ENCODE results near the gene NAA20.

The NAA20 gene

GRCh38 chr20:20020908-20021307 is 3.7 kb downstream of the NAA20 start:
- DNase-seq = no peak

DNA sequence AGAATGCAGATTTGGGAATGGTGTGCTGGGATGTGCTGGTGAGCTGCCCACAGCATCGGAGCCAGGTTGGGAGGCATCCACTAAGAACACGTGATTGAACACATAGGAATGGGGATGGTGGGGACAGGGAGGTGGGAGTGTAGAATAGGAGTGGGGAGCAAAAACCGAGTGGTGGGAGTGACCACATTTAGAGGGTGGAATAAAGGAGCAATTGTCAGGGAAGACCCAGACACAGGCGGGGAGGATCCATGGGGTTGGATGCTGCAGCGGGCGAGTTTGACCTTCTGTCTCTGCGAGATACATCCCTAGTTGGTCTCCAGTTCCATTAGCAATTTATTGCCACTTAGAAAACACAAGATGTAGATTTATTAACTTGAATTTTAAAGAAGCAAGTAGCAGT is 4.7 kb downstream of the NAA20 start:
- no peak for DNase-seq

- DNase-seq = no peak
These were observed 5.3 kb downstream of the NAA20 start for GRCh38 chr20:20022498-20022897.

- no peak for DNase-seq
These were observed 6.2 kb downstream of the NAA20 start for GRCh38 chr20:20023395-20023794.

DNA sequence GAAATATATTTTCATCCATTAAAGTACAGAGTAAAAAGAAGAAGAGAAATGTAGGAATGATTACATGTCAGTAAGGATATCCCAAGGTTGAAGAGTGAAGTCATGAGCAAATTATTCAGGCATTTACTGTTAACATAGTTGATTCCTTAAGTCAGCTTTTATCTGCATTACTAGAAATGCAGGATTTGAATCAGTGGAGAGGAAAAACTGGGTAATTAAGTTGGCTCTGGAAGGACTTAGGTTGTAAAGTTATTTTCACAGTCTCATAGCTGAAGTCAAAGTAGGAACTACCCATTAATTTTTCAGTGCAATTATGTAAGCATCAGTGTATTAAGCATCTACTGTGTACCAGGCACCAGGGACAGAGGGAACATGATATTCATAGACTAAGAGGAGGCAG is 7.8 kb downstream of the NAA20 start:
- no peak for DNase-seq

- DNase-seq = no peak
These were observed 10.1 kb downstream of the NAA20 start for GRCh38 chr20:20027284-20027683.

DNA sequence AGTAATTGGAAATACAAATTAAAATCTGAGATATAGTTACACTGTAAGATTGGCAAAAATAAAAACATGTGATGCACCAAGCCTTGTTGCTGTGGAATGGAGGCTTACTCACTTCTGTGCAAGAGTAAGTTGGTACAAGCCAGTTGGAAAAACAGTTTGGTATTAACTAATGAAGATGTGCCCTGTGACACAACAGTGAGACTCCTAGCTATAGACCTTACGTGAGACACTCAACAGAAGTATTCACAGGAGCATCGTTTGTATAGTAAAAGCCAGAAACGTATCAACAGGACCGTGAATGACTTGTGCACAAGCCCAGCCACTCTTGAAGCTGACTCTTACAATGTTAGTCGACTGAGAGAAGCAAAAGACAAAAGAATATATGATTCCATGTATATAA is 14.6 kb downstream of the NAA20 start:
- DNase-seq = no peak

- DNase-seq = no peak
These were observed 17.3 kb downstream of the NAA20 start for GRCh38 chr20:20034486-20034885.

DNA sequence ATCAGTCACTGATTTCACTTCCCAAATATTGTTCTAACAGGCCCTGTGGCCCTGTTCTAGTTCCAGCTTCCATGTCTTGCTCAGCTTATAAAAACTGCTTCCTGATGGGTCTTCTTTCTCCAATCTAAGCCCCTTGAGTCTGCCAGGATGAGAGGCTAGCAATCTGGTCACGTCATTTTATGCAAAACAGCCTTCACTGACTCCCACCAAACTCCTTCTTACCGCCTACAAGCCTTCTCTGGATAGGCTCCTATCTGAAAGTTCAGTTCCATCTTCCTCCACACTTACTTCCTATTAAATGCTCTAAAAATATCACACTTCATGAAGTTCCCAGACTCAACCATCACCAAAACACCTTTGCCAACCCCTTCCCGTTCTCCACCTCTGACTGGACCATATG is 19.6 kb downstream of the NAA20 start:
- DNase-seq = no peak

DNA sequence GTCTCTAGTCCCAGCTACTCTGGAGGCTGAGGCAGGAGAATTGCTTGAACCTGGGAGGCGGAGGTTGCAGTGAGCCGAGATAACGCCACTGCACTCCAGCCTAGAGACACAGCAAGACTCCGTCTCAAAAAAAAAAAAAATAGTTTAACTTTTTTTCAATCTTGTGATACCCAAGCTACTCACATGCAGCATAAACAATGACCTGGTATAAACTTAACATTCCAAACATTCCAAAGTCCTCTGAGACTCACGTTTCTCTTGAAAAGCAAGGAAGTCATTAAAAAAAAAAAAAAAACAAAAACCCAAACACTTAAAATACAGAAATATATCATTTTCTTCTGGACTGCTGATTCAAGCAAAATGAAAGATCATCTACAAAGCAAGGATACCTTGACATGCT is 20.8 kb downstream of the NAA20 start:
- no peak for DNase-seq

- DNase-seq = no peak
These were observed 21.4 kb downstream of the NAA20 start for GRCh38 chr20:20038586-20038985.

DNA sequence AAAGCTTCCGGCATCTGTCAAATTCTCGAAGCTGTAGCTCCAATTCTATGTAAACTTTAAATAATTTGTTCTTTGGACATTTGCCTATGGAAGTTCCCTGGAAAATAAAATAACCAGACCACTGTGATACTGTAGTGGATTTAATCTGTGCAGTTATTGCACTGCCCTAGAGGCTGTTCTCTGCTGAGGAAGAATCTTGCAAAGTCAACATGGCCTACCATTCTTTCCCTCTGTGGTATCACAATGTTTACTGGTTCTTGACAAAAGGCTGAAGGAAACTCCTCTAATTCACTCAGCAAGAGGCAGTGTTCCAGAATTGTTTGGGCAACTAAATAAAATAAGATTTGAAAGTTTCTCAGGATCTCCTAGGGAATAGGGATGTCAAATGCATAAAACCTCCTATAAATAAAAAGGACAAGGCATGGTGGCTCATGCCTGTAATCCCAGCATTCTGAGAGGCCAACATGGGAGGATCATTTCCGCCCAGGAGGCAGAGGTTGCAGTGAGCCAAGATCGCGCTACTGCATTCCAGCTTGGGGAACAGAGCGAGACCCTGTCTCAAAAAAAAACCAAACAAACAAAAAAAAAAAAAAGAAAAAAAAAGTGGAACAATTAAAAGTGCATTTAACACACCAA is 22.7 kb downstream of the NAA20 start:
- no peak for DNase-seq

DNA sequence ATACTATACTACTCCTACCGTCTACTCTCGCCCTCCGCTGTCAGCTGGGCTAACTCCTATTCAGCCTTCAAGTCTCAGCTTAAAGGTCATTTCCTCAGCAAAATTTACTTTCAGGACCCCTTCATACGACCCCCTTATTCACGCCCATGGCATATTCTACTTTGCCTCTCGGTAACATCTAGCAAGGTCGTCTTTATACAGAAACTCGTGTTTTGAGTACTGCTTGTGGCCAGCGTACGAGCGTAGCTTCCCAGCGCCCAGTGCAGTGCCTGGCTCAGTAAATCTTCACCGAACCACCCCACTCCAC is 34.6 kb downstream of the NAA20 start:
- no peak for DNase-seq

DNA sequence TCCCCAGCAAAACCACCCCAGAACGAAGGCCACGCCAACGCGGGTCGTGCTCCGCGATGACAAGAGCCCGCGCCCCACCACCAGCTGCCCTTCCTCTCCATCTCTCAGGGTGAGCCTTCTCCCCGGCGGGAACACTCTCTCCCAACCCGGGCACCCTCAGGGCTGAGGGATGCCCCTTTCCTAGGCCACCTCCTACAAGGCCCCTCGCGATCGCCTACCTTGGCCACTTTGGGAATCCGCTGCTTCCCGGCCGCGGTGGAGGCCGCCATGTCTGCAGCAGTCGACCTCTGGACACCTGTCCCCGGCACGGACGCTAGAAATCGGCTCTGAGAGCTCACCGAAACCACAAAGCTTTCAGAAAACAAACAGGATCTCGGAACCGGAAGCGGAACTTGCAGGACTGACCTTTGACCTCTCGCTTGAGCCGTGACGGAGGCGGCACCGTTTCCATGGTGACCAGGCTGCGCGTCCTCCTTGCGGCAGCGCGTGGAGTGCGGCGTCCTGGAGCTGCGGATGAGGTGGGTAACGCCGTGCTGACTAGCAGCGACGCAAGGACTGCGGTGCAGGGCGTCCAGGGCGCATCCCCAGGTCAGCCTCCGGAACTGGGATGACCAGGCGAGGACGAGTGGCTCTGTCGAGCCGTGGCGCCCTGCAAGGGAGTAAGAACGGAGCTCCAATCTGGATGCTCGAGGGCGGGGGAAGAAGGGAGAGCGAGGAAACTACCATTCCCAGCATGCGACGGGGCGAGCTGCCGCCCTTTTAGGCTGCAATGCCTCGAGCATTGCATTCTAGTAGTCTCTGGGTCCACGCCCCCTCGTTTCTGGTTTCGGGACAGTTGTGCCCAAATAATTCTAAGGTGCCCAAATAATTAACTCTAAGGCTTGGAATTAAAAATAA is 35.2 kb downstream of the NAA20 start, which contains the start of the genes CFAP61 and CRNKL1:
TSS of gene CFAP61 (plus strand) at position 459 of the 897 bp plus-strand sequence. CDS start 4,122 bp downstream, outside the sequence.
TSS of gene CRNKL1 (minus strand) at position 393 of the 897 bp plus-strand sequence. CDS start at position 269, 124 bp downstream.
- DNase-seq = peak; percentile 97

- no peak for DNase-seq
These were observed 43.3 kb downstream of the NAA20 start for GRCh38 chr20:20060234-20060998.

GRCh38 chr20:20063941-20064702 is 47.0 kb downstream of the NAA20 start:
- no peak for DNase-seq

- DNase-seq = no peak
These were observed 48.2 kb downstream of the NAA20 start for GRCh38 chr20:20065361-20065760.

- no peak for DNase-seq
These were observed 53.9 kb downstream of the NAA20 start for GRCh38 chr20:20070871-20071726.

- no peak for DNase-seq
These were observed 56.7 kb downstream of the NAA20 start for GRCh38 chr20:20073801-20074371.

DNA sequence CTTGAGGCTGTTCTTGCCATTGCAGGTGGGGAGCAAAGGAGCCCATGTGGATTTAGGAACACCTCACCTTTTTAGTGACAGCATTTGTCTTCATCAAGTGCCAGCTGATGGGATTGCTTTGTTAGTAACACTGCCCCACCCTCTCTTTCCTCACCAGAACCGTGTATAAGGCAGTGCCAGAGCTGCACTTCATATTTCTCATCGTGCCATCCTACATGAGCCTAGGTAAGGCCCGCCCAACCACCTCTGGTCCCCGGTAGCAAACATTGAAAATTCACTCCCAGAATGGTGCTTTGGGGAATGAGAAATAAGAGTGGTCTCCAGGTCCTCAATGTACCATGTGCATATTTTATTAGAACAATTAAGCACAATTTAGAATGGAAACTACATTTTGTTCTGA is 57.9 kb downstream of the NAA20 start:
- DNase-seq = no peak

DNA sequence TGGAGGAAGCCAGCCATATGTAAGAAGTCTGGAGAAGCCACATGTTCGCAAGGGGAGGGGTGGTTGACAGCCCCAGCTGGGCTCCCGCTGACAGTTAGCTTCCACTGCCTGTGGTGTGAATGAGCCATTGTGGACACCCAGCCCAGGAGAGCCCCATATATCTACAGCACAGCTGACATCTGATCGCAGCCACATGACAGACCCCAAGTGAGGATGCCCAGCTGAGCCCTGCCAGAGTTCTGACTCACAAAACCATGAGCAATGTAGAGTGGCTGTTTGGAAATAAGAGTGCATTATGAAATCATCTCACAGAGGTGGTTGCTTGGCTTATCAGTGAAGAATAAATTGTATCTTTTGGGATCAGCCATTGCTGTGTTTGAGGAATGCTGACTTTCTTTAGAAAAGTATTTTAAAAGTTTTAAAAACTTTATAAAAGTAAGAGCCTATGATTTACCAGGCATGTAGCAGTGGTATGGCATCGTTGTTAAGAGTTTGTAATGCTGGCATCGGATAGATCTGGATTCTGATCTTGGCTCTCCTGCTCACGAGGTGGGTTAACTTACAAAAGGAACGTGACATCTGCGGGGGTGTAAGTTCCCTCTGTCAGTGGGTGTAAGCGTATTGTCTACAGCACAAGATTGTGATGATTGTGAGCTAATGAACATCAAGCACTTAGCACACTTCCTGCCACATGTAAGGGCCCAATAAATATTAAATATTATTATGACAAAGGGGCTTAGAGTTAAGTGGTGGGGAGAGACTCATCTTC is 59.3 kb downstream of the NAA20 start:
- no peak for DNase-seq

All from CD4-positive, alpha-beta T cell treated with Interleukin-6 for 4 hours (primary cell).